Spleen (tissue), 11 donors: ENCODE results near the gene PNMA3. TPM values are rescaled to one million over a fixed set of nuclear protein-coding genes. Genes with fewer than 3 reads are reported as not detected.

Source experiments
- DNase-seq: peaks from one replicate; pipeline ENCODE4 v3.0.0-alpha.2; 2020
- H3K27ac ChIP-seq, 8 donors: fragments of 200-600 bp; sonication (generic) in 7 of 8; 1 replicate in 4 of 8; 2 replicates in 4 of 8; pipeline versions ENCODE4 v1.5.0 to v1.8.0; 2016 to 2021; ENCODE audit warnings: inconsistent platforms in 4 of 8, mild to moderate bottlenecking in 4 of 8, moderate library complexity in 1 of 8
- H3K27me3 ChIP-seq, 7 donors: fragments of 200-600 bp; sonication (generic) in 6 of 7; replicated peaks in 1 of 7; 1 replicate in 4 of 7; 2 replicates in 3 of 7; pipeline versions ENCODE4 v1.5.0 to v1.8.0; 2016 to 2021; ENCODE audit warnings: inconsistent platforms in 3 of 7, mild to moderate bottlenecking in 1 of 7
- H3K36me3 ChIP-seq, 6 donors: fragments of 200-600 bp; sonication (generic) in 5 of 6; 1 replicate in 4 of 6; 2 replicates in 2 of 6; pipeline versions ENCODE4 v1.5.0 to v1.8.0; 2016 to 2021; ENCODE audit warnings: inconsistent platforms in 2 of 6
- H3K4me1 ChIP-seq, 6 donors: fragments of 200-600 bp; sonication (generic) in 5 of 6; 1 replicate in 3 of 6; 2 replicates in 3 of 6; pipeline versions ENCODE4 v1.5.0 to v1.8.0; 2016 to 2021; ENCODE audit warnings: inconsistent platforms in 3 of 6
- H3K4me3 ChIP-seq, 8 donors: fragments of 200-600 bp; sonication (generic) in 7 of 8; 1 replicate in 4 of 8; 2 replicates in 4 of 8; pipeline versions ENCODE4 v1.5.0 to v1.8.0; 2016 to 2021; ENCODE audit warnings: inconsistent platforms in 4 of 8, mild to moderate bottlenecking in 4 of 8, moderate library complexity in 2 of 8
- H3K9me3 ChIP-seq, 8 donors: fragments of 200-600 bp; sonication (generic) in 7 of 8; 1 replicate in 4 of 8; 2 replicates in 4 of 8; pipeline versions ENCODE4 v1.5.0 to v1.8.0; 2016 to 2021; ENCODE audit warnings: inconsistent platforms in 4 of 8
- POLR2A ChIP-seq, 3 donors: fragments of 450-650 bp; IDR thresholded peaks; one replicate each; pipeline ENCODE4 v1.5.1; 2017; ENCODE audit warnings: antibody characterized with exemption in 3 of 3, mild to moderate bottlenecking in 1 of 3
- POLR2AphosphoS5 ChIP-seq, 3 donors: sonication (generic); formaldehyde crosslinking; IDR thresholded peaks; one replicate each; pipeline ENCODE4 v1.5.1; 2017; ENCODE audit warnings: antibody characterized with exemption in 3 of 3
- whole genome bisulfite sequencing, 5 donors: extraction: QIAGEN DNeasy Blood & Tissue Kit in 3 of 5; methylation state at CpG; one replicate each; pipeline versions ENCODE4 v1.1.5 to v1.1.7; 2013 to 2018; 5-methylcytosine and 5-hydroxymethylcytosine counted together
- intact Hi-C: fragments of 100-400 bp; cut with DNase I; formaldehyde crosslinking; loops from one replicate; pipeline ENCODE4 v1.15.0; 2023; ENCODE audit warnings: low total_unique reads
- polyA plus RNA-seq, 3 donors: library from polyadenylated mRNA; stranded (reverse); fragments of 200-250 nt; gene quantifications; one replicate each; pipeline ENCODE4 v1.2.1, GENCODE V29; 2013
- total RNA-seq, 7 donors: library from RNA; depleted of rRNA in 3 of 7; stranded (reverse); fragments of >200 nt in 3 of 7; fragmentation: NEBNext Ultra II Directional in 4 of 7; extraction: Animal tissue kit (Norgen Biotek cat#: 25700) in 4 of 7; gene quantifications; one replicate each; pipeline versions ENCODE4 v1.1.0 to v1.2.1, GENCODE V29; 2016 to 2021
- TF ChIP-seq, protein P1 (sequence below), 11 experiments: fragments of 200-600 bp in 7 of 11; fragments of 450-650 bp in 4 of 11; sonication (generic) in 4 of 11; IDR thresholded peaks in 8 of 11; conservative IDR thresholded peaks in 3 of 11; 1 replicate in 7 of 11; 2 replicates in 4 of 11; pipeline versions ENCODE4 v1.4.0 to v1.8.0; 2016 to 2021; ENCODE audit warnings: antibody characterized with exemption in 11 of 11, inconsistent platforms in 4 of 11, mild to moderate bottlenecking in 1 of 11
- donor health status: healthy with polysubstance abuse.
- donor health status: DM: no; HTN: no; CAD: no; lungs with moderate emphysema.
- donor health status: DM: no; HTN: no; CAD: no.
- donor health status: Bipolar disorder and iron deficiency.
- donor health status: healthy.
- donor health status: DM: no; HTN: no; CAD: no.
- donor health status: DM: yes; HTN: yes; CAD: no.

Gene PNMA3
- total and polyA plus RNA-seq, 10 donors = 1.2 to 3.4 (median 2.4) TPM

DNA sequence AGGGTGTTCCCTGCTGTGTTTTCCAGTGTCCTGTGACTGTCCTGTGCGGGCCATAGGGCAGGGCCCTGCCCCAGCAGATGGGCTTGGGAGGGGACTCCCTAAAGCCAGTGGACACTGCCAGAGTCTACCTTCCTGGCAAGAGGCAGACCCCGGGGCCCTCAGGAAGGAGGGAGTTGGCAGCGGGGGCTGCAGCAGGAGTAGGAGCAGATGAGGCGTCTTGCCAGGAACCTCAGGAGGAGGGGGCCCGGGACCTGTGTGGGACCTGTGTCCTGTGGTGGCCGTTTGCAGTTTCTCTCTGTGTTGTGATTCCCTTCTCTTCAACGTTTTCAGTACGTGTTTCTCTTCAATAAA, 3.8 kb downstream of the PNMA3 start:
- DNase-seq = no peak
- intact Hi-C loops = no loop called here
- 64 to 89% (median 83%) methylated on average over 2 to 8 of the region's 8 CpGs for WGBS, 5 donors
- H3K36me3 ChIP-seq = no peaks in the 10 kb centered on the region
- TF ChIP-seq POLR2A (IDR thresholded peaks at IDR 0.05) = no peak
- TF ChIP-seq POLR2AphosphoS5 (IDR thresholded peaks at IDR 0.05) = no peak
- TF ChIP-seq, protein P1, sequence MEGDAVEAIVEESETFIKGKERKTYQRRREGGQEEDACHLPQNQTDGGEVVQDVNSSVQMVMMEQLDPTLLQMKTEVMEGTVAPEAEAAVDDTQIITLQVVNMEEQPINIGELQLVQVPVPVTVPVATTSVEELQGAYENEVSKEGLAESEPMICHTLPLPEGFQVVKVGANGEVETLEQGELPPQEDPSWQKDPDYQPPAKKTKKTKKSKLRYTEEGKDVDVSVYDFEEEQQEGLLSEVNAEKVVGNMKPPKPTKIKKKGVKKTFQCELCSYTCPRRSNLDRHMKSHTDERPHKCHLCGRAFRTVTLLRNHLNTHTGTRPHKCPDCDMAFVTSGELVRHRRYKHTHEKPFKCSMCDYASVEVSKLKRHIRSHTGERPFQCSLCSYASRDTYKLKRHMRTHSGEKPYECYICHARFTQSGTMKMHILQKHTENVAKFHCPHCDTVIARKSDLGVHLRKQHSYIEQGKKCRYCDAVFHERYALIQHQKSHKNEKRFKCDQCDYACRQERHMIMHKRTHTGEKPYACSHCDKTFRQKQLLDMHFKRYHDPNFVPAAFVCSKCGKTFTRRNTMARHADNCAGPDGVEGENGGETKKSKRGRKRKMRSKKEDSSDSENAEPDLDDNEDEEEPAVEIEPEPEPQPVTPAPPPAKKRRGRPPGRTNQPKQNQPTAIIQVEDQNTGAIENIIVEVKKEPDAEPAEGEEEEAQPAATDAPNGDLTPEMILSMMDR (IDR thresholded peaks at IDR 0.05 in 8 of 11, conservative IDR thresholded peaks at IDR 0.05 in 3 of 11) = no peak
- H3K27ac ChIP-seq = no peak overlapping the region
- peaks cover 0 to 12% (median 3%) of the 10 kb centered on the region in 6 donors for H3K4me1 ChIP-seq
- peaks cover 0 to 32% (median 25%) of the 10 kb centered on the region in 7 donors for H3K27me3 ChIP-seq
- H3K9me3 ChIP-seq = no peaks in the 10 kb centered on the region
- no peak overlapping the region for H3K4me3 ChIP-seq

DNA sequence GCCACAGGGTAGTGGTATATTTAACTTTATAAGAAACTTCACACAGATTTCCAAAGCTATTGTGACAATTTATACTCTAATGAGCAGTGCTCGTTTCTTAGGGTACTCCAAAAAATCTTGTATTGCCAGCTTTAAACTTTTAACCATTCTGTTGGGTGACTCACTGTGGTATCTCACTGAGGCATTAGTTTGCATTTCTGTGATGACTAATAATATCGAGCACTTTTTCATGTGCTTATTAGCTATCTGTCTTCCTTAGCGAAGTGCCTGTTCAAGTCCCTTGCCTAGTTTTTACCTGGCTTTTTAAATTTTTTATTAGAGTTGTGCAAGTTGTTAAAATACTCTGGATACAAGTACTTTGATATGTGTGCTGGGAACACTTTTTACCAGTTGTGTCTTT, 5.5 kb downstream of the PNMA3 start:
- no peaks in the 10 kb centered on the region for H3K9me3 ChIP-seq
- H3K4me3 ChIP-seq = no peak overlapping the region
- no peaks in the 10 kb centered on the region for H3K36me3 ChIP-seq
- H3K27me3 ChIP-seq = peaks cover 0 to 15% (median 13%) of the 10 kb centered on the region in 7 donors
- 39 to 55% (median 48%) methylated on average over 3 of the region's 3 CpGs for WGBS, 5 donors
- intact Hi-C loops = no loop called here
- TF ChIP-seq POLR2A (IDR thresholded peaks at IDR 0.05) = no peak
- TF ChIP-seq POLR2AphosphoS5 (IDR thresholded peaks at IDR 0.05) = no peak
- TF ChIP-seq, protein P1 (IDR thresholded peaks at IDR 0.05 in 8 of 11, conservative IDR thresholded peaks at IDR 0.05 in 3 of 11) = no peak
- H3K27ac ChIP-seq = no peak overlapping the region
- H3K4me1 ChIP-seq = peaks cover 0 to 4% (median 0%) of the 10 kb centered on the region in 6 donors
- no peak for DNase-seq

DNA sequence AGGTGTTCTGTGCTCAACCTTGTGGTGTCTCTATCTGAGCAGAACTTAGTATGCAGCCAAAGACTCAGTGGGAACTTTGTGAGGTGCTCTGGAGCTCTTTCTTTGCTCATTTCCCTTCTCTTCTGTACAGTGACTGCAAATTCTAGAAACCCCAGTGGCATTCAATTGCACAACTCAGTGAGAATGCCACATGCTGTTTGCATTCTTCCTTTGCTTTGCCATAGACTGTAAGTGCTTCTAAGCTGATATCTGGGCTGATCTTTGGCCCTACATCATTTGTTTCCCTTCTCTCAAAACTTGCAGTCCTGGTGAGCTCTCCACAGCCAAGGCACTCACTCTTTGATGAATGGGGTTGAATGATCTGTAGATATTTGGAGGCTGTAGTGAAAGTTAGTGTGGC, 7.0 kb downstream of the PNMA3 start:
- TF ChIP-seq, protein P1 (IDR thresholded peaks at IDR 0.05 in 8 of 11, conservative IDR thresholded peaks at IDR 0.05 in 3 of 11) = no peak
- TF ChIP-seq POLR2A (IDR thresholded peaks at IDR 0.05) = no peak
- TF ChIP-seq POLR2AphosphoS5 (IDR thresholded peaks at IDR 0.05) = no peak
- intact Hi-C loops = no loop called here

DNA sequence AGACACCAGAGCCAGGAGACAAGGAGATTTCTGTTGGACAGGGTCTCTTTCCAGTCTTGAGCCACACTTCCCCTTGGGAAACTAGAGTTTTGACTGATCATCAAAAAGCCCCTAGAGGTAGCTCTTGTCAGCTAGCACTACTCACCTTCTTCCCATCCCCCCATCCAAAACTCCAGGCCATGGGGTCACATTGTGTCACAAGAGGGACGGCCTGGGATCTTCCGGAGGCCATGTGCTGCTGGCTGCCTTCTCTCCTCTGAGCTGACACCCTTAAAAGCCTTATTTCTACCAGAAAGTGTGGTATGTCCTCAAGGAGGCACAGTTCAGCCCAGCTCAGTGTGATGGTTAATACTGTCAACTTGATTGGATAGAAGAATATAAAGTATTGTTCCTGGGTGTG, 7.8 kb downstream of the PNMA3 start:
- Histone ChIP-seq H3K9me3 (no peaks in the 10 kb centered on the region), H3K4me1 (no peaks in the 10 kb centered on the region), H3K27ac (no peak overlapping the region), H3K36me3 (no peaks in the 10 kb centered on the region), H3K4me3 (no peak overlapping the region), H3K27me3 (peaks cover 0 to 4% (median 0%) of the 10 kb centered on the region in 7 donors)
- no peak for TF ChIP-seq POLR2A (IDR thresholded peaks at IDR 0.05)
- no peak for TF ChIP-seq POLR2AphosphoS5 (IDR thresholded peaks at IDR 0.05)
- TF ChIP-seq, protein P1 (IDR thresholded peaks at IDR 0.05 in 8 of 11, conservative IDR thresholded peaks at IDR 0.05 in 3 of 11) = no peak
- DNase-seq = no peak
- intact Hi-C loops = no loop called here
- 71 to 77% (median 73%) methylated on average over 2 of the region's 2 CpGs; no CpG with 5 or more reads in 1 of the 5 donors for WGBS, 5 donors

More for the DNA sequence above, 7.0 kb downstream of the PNMA3 start:
- Histone ChIP-seq H3K9me3 (no peaks in the 10 kb centered on the region), H3K4me1 (no peaks in the 10 kb centered on the region), H3K36me3 (no peaks in the 10 kb centered on the region), H3K4me3 (no peak overlapping the region), H3K27me3 (peaks cover 0 to 4% (median 0%) of the 10 kb centered on the region in 7 donors), H3K27ac (no peak overlapping the region)
- no peak for DNase-seq
